Fibroblast of skin of right biceps (primary cell): ENCODE results near the gene E2F8.
A peak's percentile ranks its signal among the peaks of the same experiment; 100 is the strongest.

Source experiments
- DNase-seq: peaks from one replicate; pipeline ENCODE4 v3.0.0-alpha.2; 2013

E2F8 gene

GRCh38 chr11:19218216-19218615 is 22.5 kb downstream of the E2F8 start:
- no peak for DNase-seq

- no peak for DNase-seq
Measured at GRCh38 chr11:19216709-19217374, 23.9 kb downstream of the E2F8 start.

- no peak for DNase-seq
Measured at GRCh38 chr11:19216021-19216420, 24.7 kb downstream of the E2F8 start.

GRCh38 chr11:19209617-19210370 is 31.0 kb downstream of the E2F8 start:
- DNase-seq: no peak

- DNase-seq: no peak
Measured at GRCh38 chr11:19208959-19209546, 31.7 kb downstream of the E2F8 start.

- DNase-seq: no peak
Measured at GRCh38 chr11:19208181-19208580, 32.6 kb downstream of the E2F8 start.

- no peak for DNase-seq
Measured at GRCh38 chr11:19204836-19205235, 35.9 kb downstream of the E2F8 start.

- peak; percentile 53 for DNase-seq
Measured at GRCh38 chr11:19201737-19202605, 38.8 kb downstream of the E2F8 start, which contains the start of gene CSRP3. Gene CSRP3 (minus strand): TSS chr11:19201983. CDS start chr11:19192448, 9,535 bp downstream.

- peak; percentile 63 for DNase-seq
Measured at GRCh38 chr11:19200410-19201201, 40.1 kb downstream of the E2F8 start.

GRCh38 chr11:19199771-19200170 is 41.0 kb downstream of the E2F8 start:
- DNase-seq: no peak

- no peak for DNase-seq
Measured at GRCh38 chr11:19199048-19199447, 41.7 kb downstream of the E2F8 start.

- DNase-seq: no peak
Measured at GRCh38 chr11:19196432-19196831, 44.3 kb downstream of the E2F8 start.

GRCh38 chr11:19194620-19195308 is 46.0 kb downstream of the E2F8 start:
- no peak for DNase-seq

- no peak for DNase-seq
Measured at GRCh38 chr11:19193916-19194315, 46.8 kb downstream of the E2F8 start.

GRCh38 chr11:19191530-19192169 is 49.1 kb downstream of the E2F8 start:
- DNase-seq: no peak

- DNase-seq: no peak
Measured at GRCh38 chr11:19187833-19188258, 52.9 kb downstream of the E2F8 start.

- peak; percentile 15 for DNase-seq
Measured at GRCh38 chr11:19187114-19187832, 53.5 kb downstream of the E2F8 start.

- no peak for DNase-seq
Measured at GRCh38 chr11:19185516-19186052, 55.2 kb downstream of the E2F8 start.

- DNase-seq: no peak
Measured at GRCh38 chr11:19185036-19185435, 55.7 kb downstream of the E2F8 start.

GRCh38 chr11:19183646-19184045 is 57.1 kb downstream of the E2F8 start:
- peak; percentile 15 for DNase-seq
